ENCODE results near the gene TENT4B. TPM values are rescaled to one million over a fixed set of nuclear protein-coding genes. Genes with fewer than 3 reads are reported as not detected.

TENT4B gene
- total RNA-seq, 3 donors from 2014 or later: 13.4 to 16.4 (median 13.6) TPM

DNA sequence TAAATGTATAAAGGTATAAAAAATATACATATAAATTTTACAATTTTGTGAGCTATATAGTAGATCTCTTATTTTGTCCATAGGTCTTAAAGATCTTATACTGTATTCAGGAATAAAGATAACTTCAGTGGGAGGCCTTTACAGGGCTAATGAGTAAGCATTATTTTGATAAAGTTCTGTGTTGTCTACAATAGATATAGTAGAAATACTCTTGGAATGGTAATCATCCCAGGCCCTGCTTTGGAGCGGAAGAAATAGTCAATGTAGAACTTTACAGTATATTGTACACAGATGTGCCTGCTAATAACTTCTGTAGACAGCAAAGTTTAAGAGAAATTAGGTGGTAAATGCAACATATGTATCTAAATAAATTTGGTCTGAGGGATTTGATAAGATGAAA is 42.6 kb downstream of the TENT4B start:
- TF ChIP-seq, protein P1, sequence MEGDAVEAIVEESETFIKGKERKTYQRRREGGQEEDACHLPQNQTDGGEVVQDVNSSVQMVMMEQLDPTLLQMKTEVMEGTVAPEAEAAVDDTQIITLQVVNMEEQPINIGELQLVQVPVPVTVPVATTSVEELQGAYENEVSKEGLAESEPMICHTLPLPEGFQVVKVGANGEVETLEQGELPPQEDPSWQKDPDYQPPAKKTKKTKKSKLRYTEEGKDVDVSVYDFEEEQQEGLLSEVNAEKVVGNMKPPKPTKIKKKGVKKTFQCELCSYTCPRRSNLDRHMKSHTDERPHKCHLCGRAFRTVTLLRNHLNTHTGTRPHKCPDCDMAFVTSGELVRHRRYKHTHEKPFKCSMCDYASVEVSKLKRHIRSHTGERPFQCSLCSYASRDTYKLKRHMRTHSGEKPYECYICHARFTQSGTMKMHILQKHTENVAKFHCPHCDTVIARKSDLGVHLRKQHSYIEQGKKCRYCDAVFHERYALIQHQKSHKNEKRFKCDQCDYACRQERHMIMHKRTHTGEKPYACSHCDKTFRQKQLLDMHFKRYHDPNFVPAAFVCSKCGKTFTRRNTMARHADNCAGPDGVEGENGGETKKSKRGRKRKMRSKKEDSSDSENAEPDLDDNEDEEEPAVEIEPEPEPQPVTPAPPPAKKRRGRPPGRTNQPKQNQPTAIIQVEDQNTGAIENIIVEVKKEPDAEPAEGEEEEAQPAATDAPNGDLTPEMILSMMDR (IDR thresholded peaks at IDR 0.05): no peak
- TF ChIP-seq POLR2AphosphoS5 (IDR thresholded peaks at IDR 0.05) (no peak), POLR2A (IDR thresholded peaks at IDR 0.05) (no peak)
- intact Hi-C loops (cut with DNase I; ENCODE audit: low total_unique reads): no loop called here
- H3K27ac ChIP-seq: no peak overlapping the region

DNA sequence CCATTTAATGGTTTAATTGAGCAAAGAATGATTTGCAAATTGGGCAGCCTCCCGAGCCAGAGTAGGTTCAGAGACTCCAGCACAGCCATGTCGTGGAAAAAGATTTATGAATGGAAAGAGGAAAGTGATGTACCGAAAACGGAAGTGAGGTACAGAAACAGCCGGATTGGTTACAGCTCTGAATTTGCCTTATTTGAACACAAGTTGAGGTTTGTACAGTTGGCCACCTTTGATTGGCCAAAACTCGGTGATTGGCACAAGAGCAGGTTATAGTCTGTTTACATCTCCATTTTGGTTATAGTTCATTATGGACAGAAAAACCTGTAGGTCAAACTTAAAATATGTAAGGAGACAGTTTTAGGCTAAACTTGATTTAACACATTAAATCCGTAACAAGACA is 44.5 kb downstream of the TENT4B start:
- no peak for DNase-seq (ENCODE audit: low spot score in 2 of 2)
- Histone ChIP-seq H3K27me3 (no peaks in the 10 kb centered on the region), H3K36me3 (no peaks in the 10 kb centered on the region), H3K27ac (no peak overlapping the region), H3K9me3 (no peaks in the 10 kb centered on the region), H3K4me3 (no peak overlapping the region), H3K4me1 (no peaks in the 10 kb centered on the region)
- TF ChIP-seq, protein P1 (IDR thresholded peaks at IDR 0.05): no peak
- no peak for TF ChIP-seq POLR2A (IDR thresholded peaks at IDR 0.05)
- intact Hi-C loops (cut with DNase I; ENCODE audit: low total_unique reads): no loop called here

More for the DNA sequence above, 42.6 kb downstream of the TENT4B start:
- Histone ChIP-seq H3K36me3 (no peaks in the 10 kb centered on the region), H3K9me3 (no peaks in the 10 kb centered on the region), H3K4me3 (no peak overlapping the region), H3K27me3 (no peaks in the 10 kb centered on the region), H3K4me1 (no peaks in the 10 kb centered on the region)
- no peak for DNase-seq (ENCODE audit: low spot score in 2 of 2)

DNA sequence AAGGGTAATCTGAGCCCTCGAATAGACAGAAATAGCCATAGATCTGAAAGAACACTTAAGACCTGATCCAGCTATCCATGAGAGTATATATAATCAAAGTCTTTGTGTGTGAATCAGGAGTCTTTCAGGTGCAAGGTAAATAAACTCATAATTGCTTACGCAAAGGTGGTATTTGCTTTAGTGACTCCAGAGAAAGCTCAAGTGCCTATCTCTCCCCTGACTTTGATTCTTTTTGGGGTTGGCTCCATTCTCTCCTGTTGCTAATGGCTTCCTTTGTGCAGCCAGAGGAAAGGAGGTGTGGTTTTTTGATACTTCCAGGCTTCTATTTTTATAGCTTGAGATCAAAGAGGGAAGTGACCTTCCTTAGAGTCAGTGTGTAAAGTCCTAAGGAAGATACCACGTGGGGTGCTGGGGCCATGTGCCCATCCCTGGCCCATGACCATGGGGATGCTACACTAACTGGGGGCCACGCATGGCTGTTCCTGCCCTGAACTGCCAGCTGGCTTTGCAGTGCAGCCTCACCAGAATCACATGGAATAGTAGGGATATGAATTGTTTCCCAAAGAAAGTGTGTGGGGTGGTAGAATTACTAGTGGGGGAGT is 45.8 kb downstream of the TENT4B start:
- Histone ChIP-seq H3K36me3 (no peaks in the 10 kb centered on the region), H3K27ac (no peak overlapping the region), H3K9me3 (no peaks in the 10 kb centered on the region), H3K27me3 (no peaks in the 10 kb centered on the region), H3K4me3 (no peak overlapping the region), H3K4me1 (peaks cover 0 to 8% of the 10 kb centered on the region in 2 donors)
- TF ChIP-seq POLR2AphosphoS5 (IDR thresholded peaks at IDR 0.05) (no peak), POLR2A (IDR thresholded peaks at IDR 0.05) (no peak)
- TF ChIP-seq, protein P1 (IDR thresholded peaks at IDR 0.05): no peak
- DNase-seq (ENCODE audit: low spot score in 2 of 2): no peak
- intact Hi-C loops (cut with DNase I; ENCODE audit: low total_unique reads): no loop called here

DNA sequence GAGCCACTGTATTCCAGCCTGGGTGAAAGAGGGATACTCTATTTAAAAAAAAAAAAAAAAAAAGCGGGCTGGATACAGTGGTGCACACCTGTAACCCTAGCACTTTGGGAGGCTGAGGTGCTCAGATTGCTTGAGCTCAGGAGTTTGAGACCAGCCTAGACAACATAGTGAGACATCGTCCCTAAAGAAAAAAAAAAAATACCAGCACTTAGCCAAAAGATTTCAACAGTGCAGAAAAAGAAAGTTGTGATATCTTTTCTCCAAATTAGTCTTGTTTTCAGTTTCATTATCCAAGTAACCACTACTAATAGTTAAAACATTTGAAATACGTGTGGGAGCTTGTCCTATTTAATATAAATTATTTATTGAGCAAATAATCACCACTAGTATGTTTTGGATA is 48.7 kb downstream of the TENT4B start:
- H3K27me3 ChIP-seq: no peaks in the 10 kb centered on the region
- peak overlapping the region; percentile 61 to 74 for H3K27ac ChIP-seq
- H3K4me3 ChIP-seq: no peak overlapping the region
- DNase-seq (ENCODE audit: low spot score in 2 of 2): no peak
- H3K9me3 ChIP-seq: no peaks in the 10 kb centered on the region
- TF ChIP-seq POLR2AphosphoS5 (IDR thresholded peaks at IDR 0.05): no peak
- TF ChIP-seq, protein P1 (IDR thresholded peaks at IDR 0.05): no peak
- TF ChIP-seq POLR2A (IDR thresholded peaks at IDR 0.05): no peak
- H3K4me1 ChIP-seq: peaks cover 0 to 8% of the 10 kb centered on the region in 2 donors
- no peaks in the 10 kb centered on the region for H3K36me3 ChIP-seq
- intact Hi-C loops (cut with DNase I; ENCODE audit: low total_unique reads): no loop called here

DNA sequence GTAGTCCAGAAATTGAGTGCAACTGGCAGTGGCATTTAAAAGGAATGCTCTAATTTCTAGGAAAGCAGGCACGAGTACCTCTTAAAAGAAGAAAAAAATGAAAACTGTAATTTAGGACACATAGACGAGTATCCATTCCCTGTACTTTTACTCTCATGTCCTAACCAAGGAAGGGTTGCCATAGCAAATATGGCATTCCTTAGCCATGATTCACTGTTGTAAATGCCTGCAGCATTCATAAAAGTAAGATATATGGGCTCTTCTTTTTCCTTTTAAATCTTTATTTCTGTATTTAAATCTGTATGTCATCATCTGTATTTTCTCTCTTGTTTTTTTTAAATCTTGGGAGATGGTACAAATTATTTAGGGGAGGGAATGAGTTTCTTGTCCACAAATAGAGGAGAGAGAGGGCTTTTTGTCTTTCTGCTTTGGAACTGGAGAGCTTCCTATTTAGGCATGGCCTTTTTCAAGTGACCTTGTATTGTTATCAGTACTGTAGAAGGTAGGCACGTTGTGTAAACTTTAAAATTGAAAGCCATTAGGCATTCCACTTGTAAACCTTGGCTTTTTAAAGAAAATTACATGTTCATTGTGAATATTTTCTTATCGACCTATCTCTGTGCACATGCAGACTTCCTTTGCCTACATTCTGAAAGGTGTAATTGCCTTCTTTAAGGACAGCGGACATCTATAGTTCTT is 50.0 kb downstream of the TENT4B start:
- TF ChIP-seq POLR2A (IDR thresholded peaks at IDR 0.05): no peak
- TF ChIP-seq, protein P1 (IDR thresholded peaks at IDR 0.05): no peak
- no peak for TF ChIP-seq POLR2AphosphoS5 (IDR thresholded peaks at IDR 0.05)
- Histone ChIP-seq H3K4me1 (peaks cover 0 to 8% of the 10 kb centered on the region in 2 donors), H3K9me3 (no peaks in the 10 kb centered on the region), H3K27ac (peak overlapping the region; percentile 59 to 74), H3K4me3 (no peak overlapping the region), H3K27me3 (no peaks in the 10 kb centered on the region), H3K36me3 (no peaks in the 10 kb centered on the region)
- intact Hi-C loops (cut with DNase I; ENCODE audit: low total_unique reads): no loop called here
- no peak for DNase-seq (ENCODE audit: low spot score in 2 of 2)

Data from breast epithelium (tissue), 4 donors.